H9 (cell line): Measurements from ENCODE around the gene USP46. TPM values are rescaled to one million over a fixed set of nuclear protein-coding genes. Genes with fewer than 3 reads are reported as not detected.

Source experiments
- DNase-seq: peaks from one replicate; pipeline ENCODE4 v3.0.0-alpha.2; 2017
- H2AFZ ChIP-seq: one replicate; pipeline ENCODE4 v1.6.1; 2013; ENCODE audit warnings: mild to moderate bottlenecking, low read length, control low read depth, moderate library complexity
- H2AK5ac ChIP-seq: 2 replicates; pipeline ENCODE4 v1.6.1; 2013; ENCODE audit warnings: low read length, control low read depth, mixed read lengths; ENCODE audit not compliant: insufficient read length
- H2BK120ac ChIP-seq: one replicate; pipeline ENCODE4 v1.6.1; 2013; ENCODE audit warnings: low read depth, mild to moderate bottlenecking, low read length, control low read depth, inconsistent platforms; ENCODE audit not compliant: poor library complexity, severe bottlenecking
- H2BK12ac ChIP-seq: 2 replicates; pipeline ENCODE4 v1.6.1; 2013; ENCODE audit warnings: low read length, control low read depth, mixed read lengths, low read depth; ENCODE audit not compliant: insufficient read length
- H2BK15ac ChIP-seq: 2 replicates; pipeline ENCODE4 v1.6.1; 2013; ENCODE audit warnings: low read depth, low read length, control low read depth
- H2BK20ac ChIP-seq: one replicate; pipeline ENCODE4 v1.6.1; 2013; ENCODE audit warnings: low read depth, mild to moderate bottlenecking, low read length, control low read depth, inconsistent platforms; ENCODE audit not compliant: poor library complexity, severe bottlenecking
- H2BK5ac ChIP-seq: 2 replicates; pipeline ENCODE4 v1.6.1; 2013; ENCODE audit warnings: low read length, control low read depth, mixed read lengths; ENCODE audit not compliant: insufficient read length
- H3K14ac ChIP-seq: 2 replicates; pipeline ENCODE4 v1.6.1; 2013; ENCODE audit warnings: low read length, control low read depth; ENCODE audit not compliant: insufficient read depth
- H3K18ac ChIP-seq: 2 replicates; pipeline ENCODE4 v1.6.1; 2013; ENCODE audit warnings: low read depth, mild to moderate bottlenecking, mixed read lengths, low read length, control low read depth; ENCODE audit not compliant: insufficient read length
- H3K23ac ChIP-seq: 2 replicates; pipeline ENCODE4 v1.6.1; 2013; ENCODE audit warnings: low read length, control low read depth, mixed read lengths, low read depth; ENCODE audit not compliant: insufficient read length
- H3K23me2 ChIP-seq: 2 replicates; pipeline ENCODE4 v1.6.1; 2013; ENCODE audit warnings: low read depth, mild to moderate bottlenecking, mixed read lengths, low read length, control low read depth; ENCODE audit not compliant: insufficient read length, poor library complexity, severe bottlenecking
- H3K27ac ChIP-seq: 2 replicates; pipeline ENCODE4 v1.5.1; 2013; ENCODE audit warnings: low read length, control low read depth, mixed read lengths, low read depth; ENCODE audit not compliant: insufficient read length
- H3K27me3 ChIP-seq: 2 replicates; pipeline ENCODE4 v1.6.1; 2013; ENCODE audit warnings: low read length, control low read depth, inconsistent platforms; ENCODE audit not compliant: insufficient read depth
- H3K4ac ChIP-seq: 2 replicates; pipeline ENCODE4 v1.6.1; 2013; ENCODE audit warnings: low read depth, mild to moderate bottlenecking, control low read depth, inconsistent platforms, low read length, moderate library complexity
- H3K4me1 ChIP-seq: 2 replicates; pipeline ENCODE4 v1.6.1; 2013; ENCODE audit warnings: low read length, control low read depth, inconsistent platforms; ENCODE audit not compliant: insufficient read depth
- H3K4me2 ChIP-seq: 2 replicates; pipeline ENCODE4 v1.6.1; 2013; ENCODE audit warnings: low read length, control low read depth, mixed read lengths; ENCODE audit not compliant: insufficient read length, insufficient read depth
- H3K56ac ChIP-seq: 2 replicates; pipeline ENCODE4 v1.6.1; 2013; ENCODE audit warnings: low read depth, mild to moderate bottlenecking, mixed read lengths, low read length, control low read depth; ENCODE audit not compliant: insufficient read length
- H3K79me1 ChIP-seq: 2 replicates; pipeline ENCODE4 v1.6.1; 2013; ENCODE audit warnings: low read depth, mild to moderate bottlenecking, moderate library complexity, low read length, control low read depth, inconsistent platforms; ENCODE audit not compliant: insufficient read depth, poor library complexity, severe bottlenecking
- H3K79me2 ChIP-seq: 2 replicates; pipeline ENCODE4 v1.6.1; 2013; ENCODE audit warnings: low read length, control low read depth, inconsistent platforms; ENCODE audit not compliant: insufficient read depth
- H3K9ac ChIP-seq: 2 replicates; pipeline ENCODE4 v1.6.1; 2013; ENCODE audit warnings: low read length, control low read depth, mixed read lengths; ENCODE audit not compliant: insufficient read length; ENCODE audit errors: extremely low read depth
- H3K9me3 ChIP-seq: one replicate; pipeline ENCODE4 v1.6.1; 2013; ENCODE audit warnings: low read depth, low read length, inconsistent platforms; ENCODE audit not compliant: control insufficient read depth
- H3T11ph ChIP-seq: one replicate; pipeline ENCODE4 v1.6.1; 2013; ENCODE audit warnings: mild to moderate bottlenecking, low read length, control low read depth, inconsistent platforms
- H4K20me1 ChIP-seq: one replicate; pipeline ENCODE4 v1.6.1; 2013; ENCODE audit not compliant: control insufficient read depth, insufficient read length, insufficient read depth
- H4K5ac ChIP-seq: 2 replicates; pipeline ENCODE4 v1.6.1; 2013; ENCODE audit warnings: low read depth, mild to moderate bottlenecking, mixed read lengths, low read length, control low read depth; ENCODE audit not compliant: insufficient read length
- H4K8ac ChIP-seq: replicated peaks from 2 replicates; pipeline ENCODE4 v1.6.1; 2013; ENCODE audit warnings: low read length, control low read depth, mixed read lengths, low read depth; ENCODE audit not compliant: insufficient read length
- H4K91ac ChIP-seq: 2 replicates; pipeline ENCODE4 v1.6.1; 2013; ENCODE audit warnings: low read depth, mild to moderate bottlenecking, moderate library complexity, mixed read lengths, low read length, control low read depth; ENCODE audit not compliant: insufficient read length
- H3K27ac Mint-ChIP-seq, 3 experiments: 2 replicates in 2 of 3; 3 replicates in 1 of 3; pipeline ENCODE4 v1.8.0; 2020 to 2021; ENCODE audit warnings: mixed read lengths in 3 of 3, mild to moderate bottlenecking in 1 of 3, moderate library complexity in 1 of 3
- H3K27me3 Mint-ChIP-seq: 2 replicates; pipeline ENCODE4 v1.8.0; 2021; ENCODE audit warnings: low read depth, mild to moderate bottlenecking, moderate library complexity, mixed read lengths
- H3K36me3 Mint-ChIP-seq, 3 experiments: 2 replicates in 2 of 3; 3 replicates in 1 of 3; pipeline ENCODE4 v1.8.0; 2020 to 2021; ENCODE audit warnings: low read depth in 3 of 3, mixed read lengths in 3 of 3; ENCODE audit not compliant: insufficient read depth in 1 of 3
- H3K4me1 Mint-ChIP-seq, 2 experiments: 2 replicates each; pipeline ENCODE4 v1.8.0; 2020; ENCODE audit warnings: mixed read lengths in 2 of 2
- H3K4me3 Mint-ChIP-seq, 2 experiments: 2 replicates in 1 of 2; 3 replicates in 1 of 2; pipeline ENCODE4 v1.8.0; 2020 to 2021; ENCODE audit warnings: mild to moderate bottlenecking in 2 of 2, mixed read lengths in 2 of 2, moderate library complexity in 1 of 2
- H3K9me3 Mint-ChIP-seq, 2 experiments: 2 replicates in 1 of 2; 3 replicates in 1 of 2; pipeline ENCODE4 v1.8.0; 2020; ENCODE audit warnings: mild to moderate bottlenecking in 2 of 2, mixed read lengths in 2 of 2, moderate library complexity in 1 of 2
- WGBS: extraction: QIAGEN DNeasy Blood & Tissue Kit; methylation state at CpG from one replicate; pipeline ENCODE4 v1.1.7; 2013; ENCODE audit warnings: missing lambda C conversion rate, low lambda C conversion rate, mixed read lengths; ENCODE audit not compliant: insufficient read length; ENCODE audit errors: extremely low coverage; 5-methylcytosine and 5-hydroxymethylcytosine counted together
- total RNA-seq: library from RNA; stranded (reverse); gene quantifications from 2 replicates; pipeline ENCODE4 v1.2.1, GENCODE V29; 2021
- TF ChIP-seq, protein P1 (sequence below): fragments of 200-600 bp; sonication (generic); conservative IDR thresholded peaks from 3 replicates; pipeline ENCODE4 v1.8.0; 2021; ENCODE audit warnings: antibody characterized with exemption, mild to moderate bottlenecking

Gene USP46
- total RNA-seq, 1 experiment from 2014 or later, result 59.8 TPM

DNA sequence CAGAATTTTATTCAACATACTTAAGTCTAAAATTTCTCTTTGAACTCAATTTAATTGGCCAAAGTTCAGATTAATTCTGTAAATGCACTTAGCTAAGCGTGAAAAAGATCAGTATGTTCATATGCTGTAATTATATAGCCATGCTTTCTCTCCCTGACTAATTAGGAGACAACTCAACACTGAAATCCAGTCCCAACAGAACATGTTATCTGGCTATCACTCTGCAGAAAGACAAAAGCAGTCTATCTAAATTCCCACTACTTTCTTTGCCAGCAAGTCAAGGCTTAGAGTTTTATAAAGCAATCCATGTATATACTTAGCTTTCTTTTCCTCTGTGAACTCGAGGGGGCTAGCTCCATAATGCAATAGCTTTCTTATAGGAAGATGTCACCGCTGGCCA lies 16.0 kb upstream of the USP46 start:
- H3K9ac ChIP-seq, result no peak overlapping the region
- no peak overlapping the region for H2BK5ac ChIP-seq
- H3K27me3 Mint-ChIP-seq, result no peaks in the 10 kb centered on the region
- no peak for DNase-seq
- peaks cover 0 to 3% of the 10 kb centered on the region in 2 experiments; a peak in 1 of 5 replicates for H3K9me3 Mint-ChIP-seq
- H3K23me2 ChIP-seq, result no peaks in the 10 kb centered on the region
- H3K27ac ChIP-seq, result no peak overlapping the region
- H3K4me2 ChIP-seq, result no peak overlapping the region
- no peaks in the 10 kb centered on the region for H3K79me1 ChIP-seq
- no peak overlapping the region for H2BK12ac ChIP-seq
- no peak overlapping the region for H2BK120ac ChIP-seq
- H4K20me1 ChIP-seq, result no peaks in the 10 kb centered on the region
- no peak overlapping the region for H4K8ac ChIP-seq
- H3K56ac ChIP-seq, result no peak overlapping the region
- no peaks in the 10 kb centered on the region for H3K79me2 ChIP-seq
- no peaks in the 10 kb centered on the region for H3K27me3 ChIP-seq
- H2AFZ ChIP-seq, result no peak overlapping the region
- no peak overlapping the region for H2AK5ac ChIP-seq
- no peak overlapping the region for H2BK20ac ChIP-seq
- no peaks in the 10 kb centered on the region; a peak in 1 of 7 replicates for H3K36me3 Mint-ChIP-seq
- H3K9me3 ChIP-seq, result no peaks in the 10 kb centered on the region
- no peak overlapping the region for H2BK15ac ChIP-seq
- peaks cover 4 to 5% of the 10 kb centered on the region in 2 experiments; a peak in 3 of 4 replicates for H3K4me1 Mint-ChIP-seq
- H4K91ac ChIP-seq, result no peak overlapping the region
- H3K4ac ChIP-seq, result no peak overlapping the region
- TF ChIP-seq, protein P1, sequence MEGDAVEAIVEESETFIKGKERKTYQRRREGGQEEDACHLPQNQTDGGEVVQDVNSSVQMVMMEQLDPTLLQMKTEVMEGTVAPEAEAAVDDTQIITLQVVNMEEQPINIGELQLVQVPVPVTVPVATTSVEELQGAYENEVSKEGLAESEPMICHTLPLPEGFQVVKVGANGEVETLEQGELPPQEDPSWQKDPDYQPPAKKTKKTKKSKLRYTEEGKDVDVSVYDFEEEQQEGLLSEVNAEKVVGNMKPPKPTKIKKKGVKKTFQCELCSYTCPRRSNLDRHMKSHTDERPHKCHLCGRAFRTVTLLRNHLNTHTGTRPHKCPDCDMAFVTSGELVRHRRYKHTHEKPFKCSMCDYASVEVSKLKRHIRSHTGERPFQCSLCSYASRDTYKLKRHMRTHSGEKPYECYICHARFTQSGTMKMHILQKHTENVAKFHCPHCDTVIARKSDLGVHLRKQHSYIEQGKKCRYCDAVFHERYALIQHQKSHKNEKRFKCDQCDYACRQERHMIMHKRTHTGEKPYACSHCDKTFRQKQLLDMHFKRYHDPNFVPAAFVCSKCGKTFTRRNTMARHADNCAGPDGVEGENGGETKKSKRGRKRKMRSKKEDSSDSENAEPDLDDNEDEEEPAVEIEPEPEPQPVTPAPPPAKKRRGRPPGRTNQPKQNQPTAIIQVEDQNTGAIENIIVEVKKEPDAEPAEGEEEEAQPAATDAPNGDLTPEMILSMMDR, result no peak
- H3T11ph ChIP-seq, result no peak overlapping the region
- no peak overlapping the region for H3K14ac ChIP-seq
- no peak overlapping the region for H4K5ac ChIP-seq
- no peaks in the 10 kb centered on the region for H3K4me1 ChIP-seq
- no peak overlapping the region for H3K4me3 Mint-ChIP-seq
- WGBS, result no CpG with 5 or more reads among the region's 3 CpGs
- no peak overlapping the region for H3K18ac ChIP-seq
- H3K23ac ChIP-seq, result no peak overlapping the region
- no peak overlapping the region for H3K27ac Mint-ChIP-seq
